K562 (cell line): Measurements from ENCODE around the gene SCARB2. TPM values are rescaled to one million over a fixed set of nuclear protein-coding genes. Genes with fewer than 3 reads are reported as not detected.

ENCODE experiments used
- ATAC-seq: fragments of 200-7000 bp; cut with Tn5 transposase; 3 replicates; pipeline ENCODE4 v1.9.1; 2020; ENCODE audit warnings: moderate library complexity
- BruUV-seq: library from RNA; stranded (reverse); fragments of 400-500 nt; replicated peaks from 2 replicates; lab custom pipeline; 2021; lab: Mats Ljungman, UMichigan
- CTCF ChIA-PET: fragments of 300-600 bp; formaldehyde crosslinking; extraction: SDS; loops from one replicate; lab custom pipeline; 2021; ENCODE audit warnings: low intra/inter-chr PET ratio; lab: Yijun Ruan, JAX
- POLR2A ChIA-PET: fragments of 300-600, 350-650 bp; sonication (Branson Sonifier 250); formaldehyde crosslinking; extraction: SDS; loops from one replicate; lab custom pipeline; 2021; ENCODE audit warnings: antibody characterized with exemption, inconsistent platforms; lab: Yijun Ruan, JAX
- DNase-seq, 4 experiments: peaks; one replicate each; pipeline versions ENCODE4 v3.0.0 to v3.0.0-alpha.2; 2011 to 2018; ENCODE audit warnings: low spot score in 3 of 4, mixed read lengths in 3 of 4; ENCODE audit errors: extremely low read depth in 1 of 4
- FAIRE-seq: peaks from 2 replicates; lab custom pipeline; 2011; peaks lifted over from hg19 to GRCh38; lab: Jason Lieb, UNC
- H2AFZ ChIP-seq: 2 replicates; pipeline ENCODE4 v1.6.0; 2011; ENCODE audit warnings: low read depth, low read length, control low read depth, inconsistent platforms
- H3K27ac ChIP-seq: fragments of 200-600 bp; 3 replicates; pipeline ENCODE4 v1.8.0; 2011; ENCODE audit warnings: low read depth, mild to moderate bottlenecking, control low read depth, inconsistent platforms, low read length, moderate library complexity, mixed read lengths; ENCODE audit errors: extremely low read depth
- H3K27me3 ChIP-seq, 2 experiments: fragments of 300-600 bp in 1 of 2; 2 replicates in 1 of 2; 3 replicates in 1 of 2; pipeline versions ENCODE4 v1.6.0 to v1.8.0; 2011; ENCODE audit warnings: inconsistent platforms in 2 of 2, low read length in 2 of 2, mild to moderate bottlenecking in 1 of 2, mixed read lengths in 1 of 2, moderate library complexity in 1 of 2; ENCODE audit not compliant: control insufficient read depth in 2 of 2, insufficient read depth in 2 of 2
- H3K36me3 ChIP-seq: fragments of 300-600 bp; 3 replicates; pipeline ENCODE4 v1.8.0; 2011; ENCODE audit warnings: mild to moderate bottlenecking, low read length, inconsistent platforms; ENCODE audit not compliant: control insufficient read depth, insufficient read depth
- H3K4me1 ChIP-seq, 2 experiments: fragments of 200-600 bp in 1 of 2; replicated peaks in 1 of 2; 2 replicates in 1 of 2; 3 replicates in 1 of 2; pipeline versions ENCODE4 v1.5.1 to v1.8.0; 2011; ENCODE audit warnings: inconsistent platforms in 2 of 2, low read length in 2 of 2, mild to moderate bottlenecking in 1 of 2, mixed read lengths in 1 of 2, moderate library complexity in 1 of 2; ENCODE audit not compliant: control insufficient read depth in 2 of 2, insufficient read depth in 2 of 2
- H3K4me2 ChIP-seq: 2 replicates; pipeline ENCODE4 v1.6.1; 2011; ENCODE audit warnings: low read length, control low read depth, inconsistent platforms, mixed read lengths; ENCODE audit not compliant: insufficient read depth
- H3K4me3 ChIP-seq: fragments of 200-600 bp; sonication (generic), shearing (Covaris generic); 2 replicates; pipeline ENCODE4 v1.5.1; 2016; ENCODE audit warnings: control low read depth, inconsistent platforms
- H3K79me2 ChIP-seq: fragments of 200-600 bp; 3 replicates; pipeline ENCODE4 v1.8.0; 2011; ENCODE audit warnings: low read length, inconsistent platforms; ENCODE audit not compliant: control insufficient read depth, insufficient read depth
- H3K9ac ChIP-seq, 2 experiments: 2 replicates each; pipeline versions ENCODE4 v1.6.0 to v1.6.1; 2011; ENCODE audit warnings: low read depth in 2 of 2, low read length in 2 of 2, control low read depth in 1 of 2, inconsistent platforms in 1 of 2, mild to moderate bottlenecking in 1 of 2, mixed read lengths in 1 of 2; ENCODE audit not compliant: insufficient read depth in 1 of 2
- H3K9me1 ChIP-seq: one replicate; pipeline ENCODE4 v1.6.0; 2011; ENCODE audit warnings: inconsistent platforms, mild to moderate bottlenecking, low read length, moderate library complexity; ENCODE audit not compliant: control insufficient read depth, insufficient read depth
- H3K9me3 ChIP-seq: replicated peaks from 2 replicates; pipeline ENCODE4 v1.5.1; 2011; ENCODE audit warnings: low read depth, low read length, inconsistent platforms; ENCODE audit not compliant: control insufficient read depth, insufficient read depth
- H4K20me1 ChIP-seq: replicated peaks from 2 replicates; pipeline ENCODE4 v1.6.1; 2011; ENCODE audit warnings: low read length, inconsistent platforms, mixed read lengths; ENCODE audit not compliant: control insufficient read depth, insufficient read depth
- ELF2 ChIP-seq: fragments of 250-450 bp; sonication (Bioruptor Pico); IDR thresholded peaks from 2 replicates; pipeline ENCODE4 v1.5.0; 2021; ENCODE audit warnings: mild to moderate bottlenecking
- FUS ChIP-seq: fragments of 200-400 bp; formaldehyde crosslinking; optimal IDR thresholded peaks from 2 replicates; pipeline ENCODE3; 2017; ENCODE audit warnings: low read depth, low read length
- SRSF1 ChIP-seq: fragments of 200-400 bp; formaldehyde crosslinking; IDR thresholded peaks from 2 replicates; pipeline ENCODE4 v1.6.1; 2017; ENCODE audit warnings: mild to moderate bottlenecking, low read depth, low read length, moderate library complexity
- TAF15 ChIP-seq: fragments of 200-400 bp; formaldehyde crosslinking; IDR thresholded peaks from 2 replicates; pipeline ENCODE4 v1.6.1; 2017; ENCODE audit warnings: mild to moderate bottlenecking, low read depth, low read length, moderate library complexity
- ZBTB9 ChIP-seq: fragments of 450-650 bp; formaldehyde crosslinking; IDR thresholded peaks from 2 replicates; pipeline ENCODE4 v1.4.0; 2020; ENCODE audit warnings: mild to moderate bottlenecking, moderate library complexity
- ZNF121 ChIP-seq: sonication (generic); formaldehyde crosslinking; conservative IDR thresholded peaks from 2 replicates; pipeline ENCODE4 v1.8.0; 2022; ENCODE audit warnings: missing genetic modification reagents
- ZNF354B ChIP-seq: fragments of 250-450 bp; sonication (Bioruptor Pico); IDR thresholded peaks from 2 replicates; pipeline ENCODE4 v1.4.0; 2020
- ZNF76 ChIP-seq: fragments of 250-450 bp; sonication (Bioruptor Pico); IDR thresholded peaks from 2 replicates; pipeline ENCODE4 v1.4.0; 2020; ENCODE audit warnings: mild to moderate bottlenecking, moderate library complexity, borderline replicate concordance
- WGBS: fragments of 100-300 bp; shearing (Covaris generic); methylation state at CpG from one replicate; pipeline ENCODE4 v1.1.6; 2016; ENCODE audit warnings: low coverage, mixed read lengths; ENCODE audit not compliant: insufficient coverage; ENCODE audit errors: missing lambda C conversion rate; 5-methylcytosine and 5-hydroxymethylcytosine counted together
- in situ Hi-C: fragments of 300-500 bp; cut with MboI; formaldehyde crosslinking; loops from 4 replicates; pipeline ENCODE4 v1.15.0; 2018; ENCODE audit warnings: inconsistent platforms, mixed read lengths
- intact Hi-C: fragments of 100-400 bp; cut with micrococcal nuclease; formaldehyde crosslinking; loops from 2 replicates; pipeline ENCODE4 v1.14.2; 2022
- polyA plus RNA-seq, 8 experiments: library from polyadenylated mRNA; depleted of rRNA in 4 of 8; stranded (reverse) in 5 of 8; unstranded in 3 of 8; fragments of >200 nt; fragmentation: Nextera tagmentation in 2 of 8; fragmentation: Illumina TruSeq in 1 of 8; extraction: Ambion mirVana in 2 of 8; extraction: Trizol in 1 of 8; gene quantifications; 2 replicates each; pipeline versions ENCODE4 v1.2.1 to v1.2.3, GENCODE V29; 2011 to 2014; ENCODE audit warnings: inconsistent platforms in 1 of 8, missing spikeins in 1 of 8
- total RNA-seq, 7 experiments: library from RNA; depleted of rRNA in 6 of 7; stranded (reverse); fragments of >200 nt in 6 of 7; fragmentation: Illumina TruSeq in 2 of 7; extraction: Trizol in 2 of 7; gene quantifications; 2 replicates each; pipeline versions ENCODE4 v1.2.1 to v1.2.3, GENCODE V29; 2011 to 2021; ENCODE audit warnings: low replicate concordance in 1 of 7
- TF ChIP-seq, protein P1 (sequence below): fragments of 200-600 bp; sonication (generic); IDR thresholded peaks from one replicate; pipeline ENCODE4 v1.6.1; 2012; ENCODE audit warnings: mild to moderate bottlenecking, low read depth, low read length, inconsistent platforms

The SCARB2 gene
- total and polyA plus RNA-seq, 9 of the 15 experiments (the other 6 are each of a cell fraction or from before 2014, with no cell fraction given): 6.1 to 25.8 (median 17.8) TPM

- in situ Hi-C loops: no loop called here
- Histone ChIP-seq H3K27me3 (no peaks in the 10 kb centered on the region), H2AFZ (peak overlapping the region; percentile 97), H3K4me2 (peak overlapping the region; percentile 92), H3K9ac (peak overlapping the region; percentile 66 to 81), H3K79me2 (peaks cover 30% of the 10 kb centered on the region), H3K4me3 (peak overlapping the region; percentile 61), H3K9me3 (peaks cover 10% of the 10 kb centered on the region), H3K36me3 (peaks cover 18% of the 10 kb centered on the region; the same call in 2 of the 3 replicates), H3K27ac (peak overlapping the region; percentile 86), H3K4me1 (peaks cover 0 to 3% of the 10 kb centered on the region in 2 experiments; a peak in 1 of 5 replicates), H4K20me1 (no peaks in the 10 kb centered on the region), H3K9me1 (no peaks in the 10 kb centered on the region)
- FAIRE-seq: no peak
- 53% methylated on average over 5 of the region's 5 CpGs for WGBS
- ChIA-PET POLR2A (no interaction called here), CTCF (no interaction called here)
- intact Hi-C loops: no loop called here
- ATAC-seq: no peak
- BruUV-seq: no TSS peak
- DNase-seq: no peak
- TF ChIP-seq TAF15 (no peak), ZNF121 (CRISPR knock-in tag) (peak; percentile 75), ELF2 (CRISPR knock-in tag) (no peak), FUS (no peak), ZBTB9 (CRISPR knock-in tag) (no peak), ZNF76 (CRISPR knock-in tag) (no peak), ZNF354B (CRISPR knock-in tag) (no peak), SRSF1 (no peak)
- TF ChIP-seq, protein P1, sequence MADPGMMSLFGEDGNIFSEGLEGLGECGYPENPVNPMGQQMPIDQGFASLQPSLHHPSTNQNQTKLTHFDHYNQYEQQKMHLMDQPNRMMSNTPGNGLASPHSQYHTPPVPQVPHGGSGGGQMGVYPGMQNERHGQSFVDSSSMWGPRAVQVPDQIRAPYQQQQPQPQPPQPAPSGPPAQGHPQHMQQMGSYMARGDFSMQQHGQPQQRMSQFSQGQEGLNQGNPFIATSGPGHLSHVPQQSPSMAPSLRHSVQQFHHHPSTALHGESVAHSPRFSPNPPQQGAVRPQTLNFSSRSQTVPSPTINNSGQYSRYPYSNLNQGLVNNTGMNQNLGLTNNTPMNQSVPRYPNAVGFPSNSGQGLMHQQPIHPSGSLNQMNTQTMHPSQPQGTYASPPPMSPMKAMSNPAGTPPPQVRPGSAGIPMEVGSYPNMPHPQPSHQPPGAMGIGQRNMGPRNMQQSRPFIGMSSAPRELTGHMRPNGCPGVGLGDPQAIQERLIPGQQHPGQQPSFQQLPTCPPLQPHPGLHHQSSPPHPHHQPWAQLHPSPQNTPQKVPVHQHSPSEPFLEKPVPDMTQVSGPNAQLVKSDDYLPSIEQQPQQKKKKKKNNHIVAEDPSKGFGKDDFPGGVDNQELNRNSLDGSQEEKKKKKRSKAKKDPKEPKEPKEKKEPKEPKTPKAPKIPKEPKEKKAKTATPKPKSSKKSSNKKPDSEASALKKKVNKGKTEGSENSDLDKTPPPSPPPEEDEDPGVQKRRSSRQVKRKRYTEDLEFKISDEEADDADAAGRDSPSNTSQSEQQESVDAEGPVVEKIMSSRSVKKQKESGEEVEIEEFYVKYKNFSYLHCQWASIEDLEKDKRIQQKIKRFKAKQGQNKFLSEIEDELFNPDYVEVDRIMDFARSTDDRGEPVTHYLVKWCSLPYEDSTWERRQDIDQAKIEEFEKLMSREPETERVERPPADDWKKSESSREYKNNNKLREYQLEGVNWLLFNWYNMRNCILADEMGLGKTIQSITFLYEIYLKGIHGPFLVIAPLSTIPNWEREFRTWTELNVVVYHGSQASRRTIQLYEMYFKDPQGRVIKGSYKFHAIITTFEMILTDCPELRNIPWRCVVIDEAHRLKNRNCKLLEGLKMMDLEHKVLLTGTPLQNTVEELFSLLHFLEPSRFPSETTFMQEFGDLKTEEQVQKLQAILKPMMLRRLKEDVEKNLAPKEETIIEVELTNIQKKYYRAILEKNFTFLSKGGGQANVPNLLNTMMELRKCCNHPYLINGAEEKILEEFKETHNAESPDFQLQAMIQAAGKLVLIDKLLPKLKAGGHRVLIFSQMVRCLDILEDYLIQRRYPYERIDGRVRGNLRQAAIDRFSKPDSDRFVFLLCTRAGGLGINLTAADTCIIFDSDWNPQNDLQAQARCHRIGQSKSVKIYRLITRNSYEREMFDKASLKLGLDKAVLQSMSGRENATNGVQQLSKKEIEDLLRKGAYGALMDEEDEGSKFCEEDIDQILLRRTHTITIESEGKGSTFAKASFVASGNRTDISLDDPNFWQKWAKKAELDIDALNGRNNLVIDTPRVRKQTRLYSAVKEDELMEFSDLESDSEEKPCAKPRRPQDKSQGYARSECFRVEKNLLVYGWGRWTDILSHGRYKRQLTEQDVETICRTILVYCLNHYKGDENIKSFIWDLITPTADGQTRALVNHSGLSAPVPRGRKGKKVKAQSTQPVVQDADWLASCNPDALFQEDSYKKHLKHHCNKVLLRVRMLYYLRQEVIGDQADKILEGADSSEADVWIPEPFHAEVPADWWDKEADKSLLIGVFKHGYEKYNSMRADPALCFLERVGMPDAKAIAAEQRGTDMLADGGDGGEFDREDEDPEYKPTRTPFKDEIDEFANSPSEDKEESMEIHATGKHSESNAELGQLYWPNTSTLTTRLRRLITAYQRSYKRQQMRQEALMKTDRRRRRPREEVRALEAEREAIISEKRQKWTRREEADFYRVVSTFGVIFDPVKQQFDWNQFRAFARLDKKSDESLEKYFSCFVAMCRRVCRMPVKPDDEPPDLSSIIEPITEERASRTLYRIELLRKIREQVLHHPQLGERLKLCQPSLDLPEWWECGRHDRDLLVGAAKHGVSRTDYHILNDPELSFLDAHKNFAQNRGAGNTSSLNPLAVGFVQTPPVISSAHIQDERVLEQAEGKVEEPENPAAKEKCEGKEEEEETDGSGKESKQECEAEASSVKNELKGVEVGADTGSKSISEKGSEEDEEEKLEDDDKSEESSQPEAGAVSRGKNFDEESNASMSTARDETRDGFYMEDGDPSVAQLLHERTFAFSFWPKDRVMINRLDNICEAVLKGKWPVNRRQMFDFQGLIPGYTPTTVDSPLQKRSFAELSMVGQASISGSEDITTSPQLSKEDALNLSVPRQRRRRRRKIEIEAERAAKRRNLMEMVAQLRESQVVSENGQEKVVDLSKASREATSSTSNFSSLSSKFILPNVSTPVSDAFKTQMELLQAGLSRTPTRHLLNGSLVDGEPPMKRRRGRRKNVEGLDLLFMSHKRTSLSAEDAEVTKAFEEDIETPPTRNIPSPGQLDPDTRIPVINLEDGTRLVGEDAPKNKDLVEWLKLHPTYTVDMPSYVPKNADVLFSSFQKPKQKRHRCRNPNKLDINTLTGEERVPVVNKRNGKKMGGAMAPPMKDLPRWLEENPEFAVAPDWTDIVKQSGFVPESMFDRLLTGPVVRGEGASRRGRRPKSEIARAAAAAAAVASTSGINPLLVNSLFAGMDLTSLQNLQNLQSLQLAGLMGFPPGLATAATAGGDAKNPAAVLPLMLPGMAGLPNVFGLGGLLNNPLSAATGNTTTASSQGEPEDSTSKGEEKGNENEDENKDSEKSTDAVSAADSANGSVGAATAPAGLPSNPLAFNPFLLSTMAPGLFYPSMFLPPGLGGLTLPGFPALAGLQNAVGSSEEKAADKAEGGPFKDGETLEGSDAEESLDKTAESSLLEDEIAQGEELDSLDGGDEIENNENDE: no peak
These were observed 21.0 kb upstream of the SCARB2 start for GRCh38 chr4:76234679-76235044.
